ENCODE data around the gene USP48.
A peak's percentile ranks its signal among the peaks of the same experiment; 100 is the strongest.

USP48 gene

GRCh38 chr1:21653744-21654100 lies 129.2 kb downstream of the USP48 start:
- Histone ChIP-seq H3K27me3 (peaks cover 39 to 51% (median 46%) of the 10 kb centered on the region in 11 experiments), H3K4me1 (peaks cover 12 to 29% (median 21%) of the 10 kb centered on the region in 10 experiments), H3K9me3 (replicated peaks in 1 of 11) (no peaks in the 10 kb centered on the region), H3K4me2 (peak overlapping the region in 1 of 11 experiments; percentile 46; a peak in 1 of 22 replicates), H3K36me3 (no peaks in the 10 kb centered on the region), H3K4me3 (no peak overlapping the region), H3K9ac (no peak overlapping the region), H4K20me1 (peaks cover 0 to 82% (median 35%) of the 10 kb centered on the region in 11 experiments; a peak in 18 of 22 replicates), H3K27ac (no peak overlapping the region)
- TF ChIP-seq Cebpa-rat (IDR thresholded peaks at IDR 0.05): no peak

- peaks cover 12 to 29% (median 22%) of the 10 kb centered on the region in 10 experiments for H3K4me1 ChIP-seq
- no peak overlapping the region for H3K9ac ChIP-seq
- peaks cover 39 to 56% (median 50%) of the 10 kb centered on the region in 11 experiments for H3K27me3 ChIP-seq
- no peak overlapping the region for H3K27ac ChIP-seq
- H3K4me3 ChIP-seq: no peak overlapping the region
- H3K9me3 ChIP-seq (replicated peaks in 1 of 11): no peaks in the 10 kb centered on the region
- peaks cover 0 to 82% (median 40%) of the 10 kb centered on the region in 11 experiments; a peak in 18 of 22 replicates for H4K20me1 ChIP-seq
- H3K4me2 ChIP-seq: peak overlapping the region in 8 of 11 experiments; percentile 28 to 59 (median 43); a peak in 11 of 22 replicates
- H3K36me3 ChIP-seq: no peaks in the 10 kb centered on the region
- TF ChIP-seq Cebpa-rat (IDR thresholded peaks at IDR 0.05): no peak
Observed at GRCh38 chr1:21652937-21653743, 129.8 kb downstream of the USP48 start.

GRCh38 chr1:21652101-21652936 lies 130.6 kb downstream of the USP48 start:
- peaks cover 12 to 29% (median 22%) of the 10 kb centered on the region in 10 experiments for H3K4me1 ChIP-seq
- no peaks in the 10 kb centered on the region for H3K9me3 ChIP-seq (replicated peaks in 1 of 11)
- peaks cover 0 to 83% (median 39%) of the 10 kb centered on the region in 11 experiments; a peak in 18 of 22 replicates for H4K20me1 ChIP-seq
- H3K27me3 ChIP-seq: peaks cover 39 to 56% (median 50%) of the 10 kb centered on the region in 11 experiments
- H3K36me3 ChIP-seq: no peaks in the 10 kb centered on the region
- TF ChIP-seq Cebpa-rat (IDR thresholded peaks at IDR 0.05): no peak
- H3K9ac ChIP-seq: no peak overlapping the region
- no peak overlapping the region for H3K27ac ChIP-seq
- peak overlapping the region in 3 of 10 experiments; percentile 51 to 69 (median 58); a peak in 4 of 20 replicates for H3K4me3 ChIP-seq
- H3K4me2 ChIP-seq: peak overlapping the region in 10 of 11 experiments; percentile 28 to 97 (median 51); a peak in 13 of 22 replicates

- Histone ChIP-seq H3K4me2 (peak overlapping the region; percentile 85 to 97 (median 95)), H4K20me1 (peaks cover 0 to 83% (median 30%) of the 10 kb centered on the region in 11 experiments; a peak in 18 of 22 replicates), H3K4me1 (peaks cover 12 to 29% (median 22%) of the 10 kb centered on the region in 10 experiments), H3K9ac (peak overlapping the region in 6 of 11 experiments; percentile 19 to 35 (median 29); a peak in 5 of 22 replicates), H3K36me3 (no peaks in the 10 kb centered on the region), H3K4me3 (peak overlapping the region; percentile 40 to 69 (median 56); a peak in 19 of 20 replicates), H3K9me3 (replicated peaks in 1 of 11) (no peaks in the 10 kb centered on the region), H3K27me3 (peaks cover 39 to 56% (median 50%) of the 10 kb centered on the region in 11 experiments), H3K27ac (no peak overlapping the region)
- TF ChIP-seq Cebpa-rat (IDR thresholded peaks at IDR 0.05): no peak
Observed at GRCh38 chr1:21651214-21652042, 131.5 kb downstream of the USP48 start.

- Histone ChIP-seq H3K4me2 (peak overlapping the region in 2 of 11 experiments; percentile 95 to 97; a peak in 3 of 22 replicates), H3K27me3 (peaks cover 39 to 56% (median 50%) of the 10 kb centered on the region in 11 experiments), H4K20me1 (peaks cover 0 to 82% (median 28%) of the 10 kb centered on the region in 11 experiments; a peak in 18 of 22 replicates), H3K27ac (no peak overlapping the region), H3K9me3 (replicated peaks in 1 of 11) (no peaks in the 10 kb centered on the region), H3K4me3 (no peak overlapping the region), H3K36me3 (no peaks in the 10 kb centered on the region), H3K9ac (no peak overlapping the region), H3K4me1 (peaks cover 12 to 29% (median 22%) of the 10 kb centered on the region in 10 experiments)
- no peak for TF ChIP-seq Cebpa-rat (IDR thresholded peaks at IDR 0.05)
Observed at GRCh38 chr1:21650400-21650799, 132.5 kb downstream of the USP48 start.

GRCh38 chr1:21649315-21649714 lies 133.6 kb downstream of the USP48 start:
- H3K36me3 ChIP-seq: no peaks in the 10 kb centered on the region
- H3K27me3 ChIP-seq: peaks cover 39 to 56% (median 50%) of the 10 kb centered on the region in 11 experiments
- H3K4me1 ChIP-seq: peaks cover 12 to 29% (median 22%) of the 10 kb centered on the region in 10 experiments
- H3K9me3 ChIP-seq (replicated peaks in 1 of 11): no peaks in the 10 kb centered on the region
- peaks cover 0 to 77% (median 28%) of the 10 kb centered on the region in 11 experiments; a peak in 18 of 22 replicates for H4K20me1 ChIP-seq
- no peak overlapping the region for H3K4me3 ChIP-seq
- no peak overlapping the region for H3K27ac ChIP-seq
- peak overlapping the region in 1 of 11 experiments; percentile 3; a peak in 1 of 22 replicates for H3K4me2 ChIP-seq
- no peak overlapping the region for H3K9ac ChIP-seq
- TF ChIP-seq Cebpa-rat (IDR thresholded peaks at IDR 0.05): no peak

GRCh38 chr1:21648791-21649190 lies 134.2 kb downstream of the USP48 start:
- no peak overlapping the region for H3K4me3 ChIP-seq
- H3K4me1 ChIP-seq: peaks cover 12 to 29% (median 22%) of the 10 kb centered on the region in 10 experiments
- H3K4me2 ChIP-seq: peak overlapping the region in 1 of 11 experiments; percentile 3; a peak in 1 of 22 replicates
- H3K27ac ChIP-seq: no peak overlapping the region
- no peaks in the 10 kb centered on the region for H3K9me3 ChIP-seq (replicated peaks in 1 of 11)
- no peak for TF ChIP-seq Cebpa-rat (IDR thresholded peaks at IDR 0.05)
- H4K20me1 ChIP-seq: peaks cover 0 to 79% (median 27%) of the 10 kb centered on the region in 11 experiments; a peak in 18 of 22 replicates
- no peaks in the 10 kb centered on the region for H3K36me3 ChIP-seq
- peaks cover 39 to 55% (median 50%) of the 10 kb centered on the region in 11 experiments for H3K27me3 ChIP-seq
- H3K9ac ChIP-seq: no peak overlapping the region

- Histone ChIP-seq H4K20me1 (peaks cover 0 to 77% (median 25%) of the 10 kb centered on the region in 11 experiments; a peak in 18 of 22 replicates), H3K9ac (no peak overlapping the region), H3K4me1 (peaks cover 12 to 29% (median 19%) of the 10 kb centered on the region in 10 experiments), H3K4me2 (peak overlapping the region in 3 of 11 experiments; percentile 10 to 51 (median 33); a peak in 2 of 22 replicates), H3K36me3 (no peaks in the 10 kb centered on the region), H3K27me3 (peaks cover 39 to 53% (median 50%) of the 10 kb centered on the region in 11 experiments), H3K9me3 (replicated peaks in 1 of 11) (no peaks in the 10 kb centered on the region), H3K4me3 (no peak overlapping the region), H3K27ac (no peak overlapping the region)
- no peak for TF ChIP-seq Cebpa-rat (IDR thresholded peaks at IDR 0.05)
Observed at GRCh38 chr1:21648352-21648730, 134.6 kb downstream of the USP48 start.

Measured in BLaER1 treated with 17β-estradiol and CSF1 and Interleukin-3, amounts not matched to agents 10 nM and 100 nM (cell line).